Activated T-helper 9 cell treated with anti-CD3 and anti-CD28 coated beads, Interleukin-2, amount 50 U/mL, for 16 hours (primary cell): ENCODE measurements around the gene ENOX1.

Experiments
- DNase-seq: peaks from one replicate; pipeline ENCODE4 v3.0.0-alpha.2; 2020; ENCODE audit warnings: low read depth

ENOX1 gene

DNA sequence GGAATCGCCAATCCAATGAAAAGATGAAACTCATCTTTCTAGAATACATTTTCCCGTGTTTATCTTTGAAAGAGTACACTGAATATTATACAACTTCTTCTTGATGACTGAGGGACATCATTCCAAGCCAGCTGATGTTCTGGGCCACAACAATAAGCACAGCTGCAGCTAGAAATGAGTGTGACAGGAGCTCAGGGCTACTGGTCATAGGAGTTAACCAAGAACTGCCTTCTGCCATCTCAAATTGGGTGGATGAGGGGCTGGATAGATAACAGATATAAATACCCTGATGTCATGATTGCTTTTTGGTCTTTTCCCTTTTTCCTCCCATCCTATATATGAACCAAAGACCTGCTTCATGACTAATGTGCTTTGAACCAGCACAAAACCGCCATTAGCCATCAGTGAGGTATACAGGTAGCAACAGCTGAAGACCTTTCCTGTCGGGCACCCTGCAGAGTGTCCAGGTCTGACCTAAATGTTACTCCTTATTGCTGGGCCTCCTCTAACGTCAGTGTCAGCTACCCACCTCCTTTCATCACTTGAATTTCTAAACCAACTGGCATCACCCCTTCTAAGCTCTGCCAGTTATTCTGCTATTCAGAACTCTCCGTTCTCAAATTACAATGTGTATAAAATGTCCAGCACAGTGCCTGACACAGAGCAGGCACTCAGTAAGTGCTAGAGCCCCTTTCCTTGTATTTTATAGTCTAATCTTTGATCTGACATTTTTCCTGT is 178.2 kb downstream of the ENOX1 start:
- DNase-seq = no peak

DNA sequence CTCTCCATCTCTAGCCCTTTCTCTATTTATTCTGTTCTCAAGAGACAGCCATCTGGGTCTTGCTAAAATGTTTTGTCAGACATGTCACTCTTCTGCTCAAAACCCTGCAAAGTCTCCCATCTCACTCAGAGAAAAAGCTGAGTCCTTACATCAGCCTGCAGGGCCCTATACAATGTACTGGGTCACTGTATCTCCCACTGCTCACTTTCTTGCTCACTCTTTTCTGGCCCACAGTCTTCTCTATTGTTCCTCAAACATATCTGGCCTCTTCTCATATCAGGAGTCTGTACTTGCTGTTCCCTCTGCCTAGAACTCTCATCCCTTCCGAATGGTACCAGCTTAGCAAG is 189.2 kb downstream of the ENOX1 start:
- DNase-seq = no peak

DNA sequence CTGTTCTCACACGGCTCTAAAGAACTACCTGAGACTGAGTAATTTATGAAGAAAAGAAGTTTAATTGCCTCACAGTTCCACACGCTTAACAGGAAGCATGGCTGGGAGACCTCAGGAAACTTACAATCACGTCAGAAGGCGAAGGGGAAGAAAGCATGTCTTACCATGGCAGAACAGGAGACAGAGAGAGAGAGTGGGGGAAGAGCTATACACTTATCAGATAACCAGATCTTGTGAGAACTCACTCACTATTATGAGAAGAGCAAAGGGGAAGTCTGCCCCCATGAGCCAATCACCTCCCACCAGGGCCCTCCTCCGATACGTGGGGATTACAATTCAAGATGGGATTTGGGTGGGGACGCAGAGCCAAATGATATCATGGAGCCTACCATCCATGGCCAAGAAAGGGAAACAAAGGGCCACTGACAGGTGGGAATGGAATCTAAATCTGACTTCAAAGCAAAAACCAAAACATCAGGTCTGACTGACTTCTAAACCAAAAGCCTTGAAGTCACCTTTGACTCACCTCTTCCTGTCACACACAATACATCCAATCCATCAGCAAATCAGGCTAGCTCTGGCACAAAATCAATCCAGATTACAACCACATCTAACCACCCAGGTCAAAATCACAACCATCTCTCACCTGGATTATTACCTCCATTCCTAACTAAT is 189.7 kb downstream of the ENOX1 start:
- DNase-seq = no peak

DNA sequence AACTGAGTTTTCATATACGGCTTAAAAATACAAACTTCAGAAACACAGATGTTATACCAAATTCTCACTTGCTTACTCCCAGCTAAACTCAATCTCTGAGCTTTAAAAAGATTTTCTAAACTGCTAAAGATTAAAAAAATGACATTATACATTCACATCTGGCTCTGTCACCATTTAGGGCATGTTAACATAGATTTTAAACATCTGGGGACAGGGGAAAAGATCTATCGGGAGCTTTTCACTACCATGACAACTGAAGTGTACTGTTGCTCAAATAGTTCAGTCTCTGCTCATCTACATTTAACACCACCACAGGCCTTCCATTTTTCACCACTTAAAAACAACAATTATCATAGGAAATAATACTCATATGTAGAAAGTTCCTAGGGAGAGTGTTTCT is 190.8 kb downstream of the ENOX1 start:
- DNase-seq = no peak

DNA sequence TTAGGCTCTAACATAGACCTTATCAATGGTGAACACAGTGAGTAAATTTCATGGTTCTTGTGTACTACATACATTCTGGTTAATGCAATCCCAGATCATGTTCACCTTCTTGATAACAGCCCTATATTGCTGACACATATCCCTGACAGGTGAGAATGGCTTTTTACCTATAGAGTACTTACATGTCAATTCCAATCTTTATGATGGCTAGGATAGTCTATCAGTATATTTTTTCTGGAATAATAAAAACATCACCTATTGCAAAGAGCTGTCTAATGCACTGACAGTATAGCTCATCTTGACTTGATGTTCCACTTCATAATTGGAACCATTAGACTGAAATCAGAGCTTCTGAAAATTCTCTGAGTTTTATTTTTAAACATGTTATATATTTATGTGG is 199.4 kb downstream of the ENOX1 start:
- no peak for DNase-seq

DNA sequence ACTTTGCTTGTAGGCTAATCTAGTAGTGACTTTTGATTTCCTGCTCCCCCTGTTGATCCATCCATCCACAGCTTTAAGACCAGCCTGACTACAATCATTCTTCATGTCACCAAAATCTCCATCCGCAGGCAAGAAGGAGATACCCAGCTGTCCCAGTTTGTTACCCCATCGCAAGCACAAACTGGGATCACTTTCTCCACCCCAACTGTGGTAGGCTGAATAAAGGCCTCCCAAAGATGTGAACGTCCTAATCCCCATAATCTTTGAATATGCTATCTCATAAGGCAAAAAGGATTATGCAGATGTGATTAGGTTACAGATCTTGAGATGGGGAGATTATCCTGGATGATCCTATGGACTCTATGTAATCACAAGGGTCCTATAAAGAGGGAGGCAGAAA is 202.0 kb downstream of the ENOX1 start:
- DNase-seq = no peak

DNA sequence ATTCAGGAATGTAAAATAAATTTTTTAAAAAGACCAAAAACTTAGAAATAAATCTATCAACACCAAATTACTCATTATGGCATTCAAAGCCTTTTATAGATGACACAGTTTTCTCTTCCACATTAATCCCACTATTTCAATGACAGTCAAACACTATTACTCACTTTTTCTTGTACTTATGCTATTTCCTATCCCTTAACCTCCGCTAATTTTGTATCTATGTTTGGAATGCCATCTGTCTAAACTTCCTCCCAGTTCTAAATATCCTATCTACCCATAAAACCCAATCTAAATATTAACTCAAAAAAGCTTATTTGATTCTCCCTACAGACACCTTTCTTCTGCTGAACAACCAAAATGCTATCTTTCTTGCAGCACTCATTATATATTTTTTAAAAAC is 203.5 kb downstream of the ENOX1 start:
- DNase-seq = no peak

DNA sequence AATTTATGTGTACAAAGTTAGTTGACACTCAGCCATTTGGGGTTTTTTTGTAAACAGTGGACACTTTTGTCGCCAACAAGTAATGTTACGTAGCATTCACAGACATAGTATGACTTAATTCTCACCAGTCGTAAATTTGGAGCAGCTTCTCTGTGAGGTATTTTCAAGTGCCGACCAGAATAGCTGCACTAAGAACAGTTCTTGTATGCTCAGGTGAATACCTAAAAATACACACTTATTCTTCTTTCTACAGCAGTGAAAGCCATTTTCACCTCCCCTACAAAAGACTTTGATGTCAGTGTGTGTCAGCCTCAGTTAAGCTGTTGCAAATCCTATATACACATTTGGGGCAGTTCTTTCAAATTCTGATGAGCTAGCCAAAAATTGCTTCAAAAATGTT is 206.5 kb downstream of the ENOX1 start:
- no peak for DNase-seq

DNA sequence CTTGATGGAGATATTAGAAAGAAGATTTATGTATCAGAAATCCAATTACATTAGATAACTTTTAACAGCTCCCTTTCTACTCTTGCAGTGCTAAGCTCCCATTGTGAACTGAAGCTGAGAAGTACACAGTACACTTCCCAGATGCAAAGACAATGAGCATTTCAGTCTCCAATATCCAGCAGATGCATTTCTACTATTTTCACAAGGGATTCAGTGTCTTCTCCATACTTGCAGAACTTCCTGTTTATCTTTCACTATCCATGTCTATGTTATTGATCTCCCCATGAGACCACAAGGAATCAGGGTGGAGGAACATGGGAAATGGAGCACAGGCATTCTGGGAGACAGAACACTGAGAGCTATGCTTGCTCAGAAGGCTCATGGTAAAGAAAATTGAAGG is 207.5 kb downstream of the ENOX1 start:
- DNase-seq = no peak

DNA sequence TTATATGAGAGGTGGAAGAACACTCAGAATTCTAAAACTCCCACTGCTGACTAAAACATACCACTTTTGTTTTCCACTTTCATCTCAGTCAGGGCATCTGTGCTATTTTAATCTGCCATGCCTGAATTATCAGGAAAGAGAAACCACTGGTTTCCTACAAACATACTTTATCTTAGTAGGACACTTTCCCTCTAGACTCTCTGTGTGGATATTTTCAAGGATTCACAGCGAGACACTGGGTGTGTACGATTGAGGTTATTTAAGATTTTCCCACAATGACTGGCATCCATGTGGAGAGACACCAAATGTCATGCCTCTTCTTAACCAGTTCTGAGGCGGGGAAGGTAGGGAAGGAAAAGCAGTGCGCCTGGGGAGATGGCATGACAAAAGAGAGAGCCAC is 212.2 kb downstream of the ENOX1 start:
- DNase-seq = no peak

DNA sequence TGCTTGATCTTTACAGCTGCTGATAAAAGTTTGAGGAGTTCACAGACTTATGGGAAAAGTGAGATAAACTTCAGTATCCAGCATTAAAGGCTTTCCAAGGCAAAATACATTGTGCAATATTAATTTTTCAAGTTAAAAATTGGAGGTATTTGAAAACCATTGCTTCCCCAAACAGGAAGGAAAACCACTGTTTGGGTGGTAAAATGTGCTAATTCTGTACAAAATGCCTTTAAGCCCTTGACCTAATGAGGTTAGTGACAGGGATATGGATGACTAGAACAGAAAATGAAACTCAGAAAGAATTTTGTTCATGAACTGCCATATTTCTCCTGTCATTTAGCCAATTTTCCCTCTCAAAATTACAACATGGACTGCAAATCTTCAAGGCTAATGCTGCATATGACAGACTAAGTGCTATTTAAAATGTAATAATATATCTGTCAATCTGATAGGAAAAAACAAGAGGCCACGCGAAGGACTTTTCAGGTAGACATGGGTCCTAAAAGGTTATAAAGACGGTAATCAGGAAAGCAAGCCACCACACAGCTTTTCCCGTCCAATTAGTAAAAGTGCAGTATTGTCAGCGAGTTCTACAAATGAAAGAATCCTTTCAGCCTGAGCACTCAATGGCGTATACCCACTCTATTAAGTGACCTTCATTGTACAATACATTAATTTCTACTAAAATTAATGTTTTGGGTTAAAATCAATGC is 212.8 kb downstream of the ENOX1 start:
- DNase-seq = no peak

DNA sequence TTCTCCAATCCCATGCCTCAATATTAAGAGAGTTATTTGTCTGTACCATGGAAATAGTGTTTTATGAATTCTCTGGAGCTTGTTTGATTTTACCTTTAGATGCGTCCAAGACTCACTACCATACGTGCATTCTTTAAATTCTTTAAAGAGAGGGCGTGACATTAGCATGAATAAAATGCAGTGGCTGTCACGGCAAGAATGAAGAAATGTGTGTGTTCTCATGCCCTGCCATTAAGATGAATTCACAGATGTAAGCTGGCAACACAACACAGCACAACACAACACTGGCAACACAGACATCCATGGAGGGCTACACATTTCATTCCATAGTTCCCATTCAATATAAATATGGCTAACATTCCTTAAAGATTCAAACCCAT is 213.4 kb downstream of the ENOX1 start:
- no peak for DNase-seq

DNA sequence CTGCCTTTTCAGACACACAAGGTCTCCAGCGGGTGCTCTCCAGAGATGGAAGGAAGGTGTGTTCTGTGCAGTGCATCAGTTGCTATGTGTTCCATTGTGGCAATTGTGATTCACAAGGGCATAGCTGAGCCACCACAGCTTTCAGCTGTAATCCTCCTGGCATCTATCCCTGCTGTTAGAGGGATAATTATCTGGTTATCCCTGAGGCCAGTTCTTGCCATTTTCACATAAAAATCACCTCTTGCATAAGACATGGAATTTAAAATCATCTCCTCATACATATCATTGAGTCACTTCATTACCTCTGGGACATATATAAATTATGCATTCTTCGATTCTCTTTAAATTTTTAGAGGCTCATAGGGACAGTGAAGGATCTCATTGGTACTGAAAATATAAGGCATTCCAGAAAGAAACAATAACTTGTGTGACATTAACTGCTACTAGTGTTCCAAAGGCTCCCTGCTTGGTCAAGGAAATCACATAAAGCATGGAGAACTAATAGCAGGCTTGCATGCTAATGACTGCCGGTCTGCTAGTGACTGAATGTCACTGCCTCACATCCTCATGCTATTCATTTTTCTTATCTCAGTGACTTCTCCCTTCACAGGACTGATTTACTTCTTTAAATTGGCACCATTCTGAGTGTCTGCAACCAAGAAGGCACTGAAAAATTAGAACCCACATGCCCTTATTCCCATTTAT is 214.0 kb downstream of the ENOX1 start:
- no peak for DNase-seq

DNA sequence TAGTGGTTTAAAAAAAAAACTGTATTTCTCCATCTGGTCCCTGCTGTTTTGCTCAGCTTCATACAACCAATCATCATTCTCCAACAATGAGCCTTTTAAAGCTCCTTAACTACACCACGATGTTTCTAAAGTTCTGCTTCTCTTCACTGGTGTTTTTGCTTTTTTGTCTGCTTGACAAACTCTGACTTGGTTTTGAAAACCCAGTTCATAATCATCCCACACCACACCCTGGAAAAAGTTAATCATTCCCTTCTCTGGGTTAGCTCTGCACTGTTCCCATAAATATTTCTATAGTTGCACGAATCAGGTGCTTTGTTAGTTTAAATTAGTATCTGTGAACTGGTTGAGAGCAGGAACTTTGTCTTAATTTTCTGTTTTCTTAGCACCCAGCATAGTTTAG is 217.1 kb downstream of the ENOX1 start:
- DNase-seq = no peak

DNA sequence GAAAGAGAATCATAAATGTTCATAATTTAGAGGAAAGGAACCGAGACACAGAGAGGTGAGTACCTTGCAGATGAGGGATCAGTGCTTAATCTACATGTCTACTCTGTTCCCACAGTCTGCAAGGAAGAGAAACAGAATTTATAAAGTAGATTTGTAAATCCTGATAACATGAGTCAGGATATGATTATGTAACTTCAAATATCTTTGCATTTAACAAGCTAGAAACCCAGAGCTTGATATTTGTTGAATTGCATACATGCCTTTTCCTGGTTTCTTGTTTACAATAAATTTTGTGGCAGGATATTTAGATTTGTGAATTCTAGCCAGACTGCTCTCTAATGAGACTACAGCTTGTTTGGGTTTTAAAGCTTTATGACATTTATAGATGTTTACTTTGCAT is 219.2 kb downstream of the ENOX1 start:
- no peak for DNase-seq

DNA sequence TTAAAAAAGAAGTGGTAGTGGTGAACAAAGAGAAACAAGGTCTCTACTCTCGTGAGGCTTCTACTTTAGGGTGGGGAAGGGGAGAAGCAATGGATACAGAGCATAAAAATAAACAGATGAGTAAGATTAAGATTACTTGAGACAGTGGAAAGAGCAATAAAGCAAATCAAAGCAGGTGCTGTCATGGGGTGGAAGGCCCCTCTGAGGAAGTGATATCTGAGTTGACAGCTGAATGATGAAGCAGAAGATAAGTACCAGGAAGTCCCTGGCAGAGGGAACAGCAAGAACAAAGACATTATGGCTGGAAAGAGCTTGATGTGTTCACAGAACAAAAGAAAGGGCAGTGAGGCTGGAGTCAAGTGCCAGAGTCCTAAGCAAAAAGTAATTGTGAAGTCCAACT is 221.8 kb downstream of the ENOX1 start:
- DNase-seq = no peak

DNA sequence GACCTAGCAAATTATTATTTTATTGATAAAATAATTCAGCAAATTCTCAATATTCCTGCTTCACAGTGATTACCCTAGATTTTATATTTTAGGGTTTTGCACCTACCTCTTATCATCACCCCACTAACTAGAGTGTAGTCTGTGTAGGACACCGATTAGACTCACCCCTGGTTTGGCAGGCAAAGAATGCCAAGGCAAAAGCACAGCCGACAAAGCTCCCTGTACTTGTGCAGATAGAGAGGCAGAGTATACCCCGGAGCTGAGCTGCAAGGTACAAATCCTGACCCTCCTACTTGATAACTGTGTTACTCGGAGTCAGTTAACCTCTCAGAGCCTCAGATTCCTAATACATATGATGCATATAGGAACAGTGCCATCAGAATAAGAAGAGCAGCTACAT is 225.7 kb downstream of the ENOX1 start:
- DNase-seq = no peak

DNA sequence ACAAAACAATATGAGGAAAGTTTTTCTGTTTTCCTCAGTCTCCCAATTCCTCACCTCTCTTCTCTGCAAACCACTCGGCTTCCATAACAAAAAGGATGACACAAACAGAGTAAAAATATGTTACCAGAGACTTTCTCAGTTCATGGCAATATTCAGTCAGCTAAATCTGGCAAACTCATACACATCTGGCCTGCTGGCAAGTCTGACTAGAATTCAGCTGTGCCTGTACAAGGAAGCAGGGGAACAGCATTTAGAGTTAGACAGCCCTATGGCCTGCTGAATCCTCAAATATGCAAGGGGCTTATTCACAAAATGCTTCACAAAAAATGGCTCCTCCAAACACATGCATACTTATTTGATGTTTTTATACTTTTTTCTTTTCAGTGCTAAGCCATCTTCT is 227.8 kb downstream of the ENOX1 start:
- DNase-seq = no peak

DNA sequence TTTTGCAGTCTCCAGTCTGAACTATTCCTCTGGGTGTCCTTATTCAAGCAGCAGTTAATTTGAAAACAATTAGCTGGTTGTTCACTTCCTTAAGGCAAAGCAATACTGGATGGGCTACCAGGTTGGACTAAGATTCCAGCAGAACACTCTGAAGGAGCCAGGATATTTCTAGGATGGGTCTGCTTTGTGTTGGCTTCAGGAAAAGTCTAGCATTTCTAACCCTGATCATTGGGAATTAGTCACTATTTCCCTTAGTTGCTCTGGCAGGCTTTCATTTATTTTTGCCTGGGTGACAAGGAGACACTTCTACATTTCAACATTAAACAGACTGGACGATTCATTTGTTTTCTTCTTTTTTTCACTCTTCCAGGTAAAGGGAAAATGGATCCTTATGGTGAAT is 228.4 kb downstream of the ENOX1 start:
- DNase-seq = no peak

DNA sequence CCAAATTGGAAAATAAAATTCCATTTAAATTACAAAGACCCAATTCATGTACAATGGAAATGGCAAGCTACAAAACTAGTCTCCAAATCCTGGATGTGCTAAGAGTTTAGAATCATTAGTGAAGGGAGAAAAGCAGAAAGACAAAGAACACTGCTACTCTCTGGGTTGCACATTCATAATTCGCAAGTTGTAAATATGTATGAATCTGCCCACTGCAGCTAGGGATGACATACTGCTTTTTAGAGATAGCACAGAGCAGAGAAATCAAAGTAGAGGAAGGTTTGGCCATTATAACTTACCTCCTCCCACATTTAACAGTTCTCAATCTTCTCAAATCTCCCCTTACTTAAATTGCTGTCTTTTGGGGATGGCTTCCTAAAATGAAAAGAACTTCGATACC is 231.1 kb downstream of the ENOX1 start:
- no peak for DNase-seq

DNA sequence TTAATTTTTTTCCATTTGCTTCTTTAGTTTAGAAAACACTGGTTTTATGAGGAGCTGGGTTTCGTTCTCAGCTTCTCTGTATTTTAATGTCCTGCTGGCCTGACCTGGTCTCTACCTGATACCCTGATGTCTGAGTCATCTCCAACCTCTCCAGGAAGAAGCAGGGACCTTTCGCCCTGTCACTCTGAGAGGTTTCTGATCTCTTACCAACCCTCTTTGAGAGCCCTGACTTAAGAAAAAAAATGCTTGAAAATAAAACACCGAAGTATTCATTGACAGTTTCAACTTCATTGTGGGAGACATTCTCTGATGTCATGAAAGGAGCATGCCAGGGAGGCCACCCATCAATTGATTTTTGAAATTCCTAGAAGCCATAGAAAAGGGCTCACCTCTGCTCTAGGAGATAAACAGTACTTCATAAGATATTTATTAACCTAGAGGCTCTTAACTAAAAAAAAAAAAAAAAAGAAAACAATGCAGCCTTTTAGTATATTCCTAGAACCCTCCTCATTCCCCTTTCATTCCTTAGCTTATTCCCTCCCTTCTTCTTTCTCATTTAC is 234.8 kb downstream of the ENOX1 start:
- no peak for DNase-seq

DNA sequence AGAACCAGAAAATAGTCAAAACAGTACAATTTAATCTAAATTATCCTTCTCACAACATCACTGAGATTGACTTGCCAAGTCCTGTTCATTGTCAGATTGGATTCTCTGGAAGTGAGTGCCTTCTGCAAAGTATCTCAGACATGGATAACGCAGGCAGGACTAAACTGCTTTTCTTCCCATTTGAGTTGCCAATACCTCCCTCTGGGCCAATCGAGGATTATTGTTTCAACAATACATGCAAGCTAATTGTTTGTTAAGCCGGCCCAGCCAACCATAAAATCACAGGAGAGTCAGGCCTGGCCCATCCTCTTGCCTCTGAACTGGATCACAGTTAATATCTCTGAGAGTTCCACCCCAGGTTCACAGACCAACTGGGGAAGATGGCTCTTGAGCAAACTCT is 240.0 kb downstream of the ENOX1 start:
- DNase-seq = no peak

DNA sequence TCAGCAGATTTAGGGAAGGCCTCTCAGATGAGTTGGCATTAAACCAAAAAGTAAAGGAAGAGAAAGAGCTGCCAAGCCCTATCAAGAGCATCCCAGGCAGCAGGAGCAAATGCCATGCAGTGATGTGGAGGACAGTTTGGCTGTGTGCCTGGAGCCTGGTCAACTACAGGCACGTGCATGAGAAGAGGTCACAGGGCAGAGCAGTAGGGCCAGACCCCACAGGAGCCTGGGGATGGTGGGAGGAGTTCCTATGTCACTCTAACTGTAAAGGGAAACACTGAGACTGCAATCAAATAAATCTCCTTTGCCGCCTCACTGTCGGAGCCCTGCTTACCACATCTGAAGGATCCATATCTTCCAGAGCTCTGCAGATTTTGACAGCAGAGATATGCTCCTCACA is 240.5 kb downstream of the ENOX1 start:
- DNase-seq = no peak
